Measurements from ENCODE around the gene TLL1.

The TLL1 gene

GRCh38 chr4:165894159-165894558 is 21.1 kb downstream of the TLL1 start:
- DNase-seq (ENCODE audit: low read depth), result no peak

DNA sequence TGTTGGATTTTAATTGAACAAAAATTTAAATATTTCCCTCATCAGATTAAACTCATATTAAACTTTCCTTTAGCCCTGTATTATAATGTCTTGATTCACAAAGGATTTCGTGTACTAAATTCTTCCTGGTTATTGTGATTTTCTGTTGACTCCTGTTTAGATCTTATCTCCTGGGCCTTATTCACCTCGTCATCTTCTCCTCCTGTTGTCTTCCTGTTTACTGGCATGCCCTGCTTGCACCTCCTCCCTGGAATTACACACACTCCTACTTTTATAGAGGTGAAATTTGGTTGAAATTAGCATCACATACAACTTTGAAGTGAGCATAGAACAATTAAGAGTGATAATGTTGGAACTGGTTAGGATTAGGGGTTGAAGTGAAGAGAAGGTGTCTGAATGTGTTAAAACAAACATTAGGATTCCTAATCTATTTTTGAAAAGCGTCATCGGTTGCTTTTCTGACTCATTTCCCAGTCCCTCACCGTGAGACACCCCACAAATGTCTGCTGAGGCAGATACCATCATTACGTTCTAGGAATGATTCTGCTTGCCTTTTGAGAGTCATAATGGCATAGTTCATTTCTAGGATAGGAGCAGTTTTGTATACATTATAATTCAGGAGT is 32.5 kb downstream of the TLL1 start:
- DNase-seq (ENCODE audit: low read depth), result no peak

- DNase-seq (ENCODE audit: low read depth), result no peak
Measured at GRCh38 chr4:165906272-165906671, 33.2 kb downstream of the TLL1 start.

GRCh38 chr4:165909947-165910346 is 36.9 kb downstream of the TLL1 start:
- DNase-seq (ENCODE audit: low read depth), result no peak

DNA sequence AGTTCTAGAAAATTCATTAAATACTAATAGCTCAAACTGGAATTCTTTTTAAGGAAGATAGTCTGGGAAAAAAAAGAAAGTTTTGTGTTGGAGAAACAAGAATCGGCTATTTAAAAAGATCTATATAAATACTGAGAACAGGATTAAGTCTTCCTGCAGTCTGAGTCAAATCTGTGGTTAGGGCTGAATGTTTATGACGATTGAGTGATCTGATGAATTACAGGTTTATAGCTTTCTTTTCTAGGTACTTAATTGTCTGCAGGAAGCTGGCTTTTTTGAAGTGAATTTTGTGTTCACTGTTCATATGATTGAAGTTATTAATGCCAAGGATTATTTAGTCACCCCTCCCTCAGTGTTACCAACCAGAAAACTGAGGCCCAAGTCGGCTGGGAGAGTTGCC is 42.2 kb downstream of the TLL1 start:
- DNase-seq (ENCODE audit: low read depth), result no peak

DNA sequence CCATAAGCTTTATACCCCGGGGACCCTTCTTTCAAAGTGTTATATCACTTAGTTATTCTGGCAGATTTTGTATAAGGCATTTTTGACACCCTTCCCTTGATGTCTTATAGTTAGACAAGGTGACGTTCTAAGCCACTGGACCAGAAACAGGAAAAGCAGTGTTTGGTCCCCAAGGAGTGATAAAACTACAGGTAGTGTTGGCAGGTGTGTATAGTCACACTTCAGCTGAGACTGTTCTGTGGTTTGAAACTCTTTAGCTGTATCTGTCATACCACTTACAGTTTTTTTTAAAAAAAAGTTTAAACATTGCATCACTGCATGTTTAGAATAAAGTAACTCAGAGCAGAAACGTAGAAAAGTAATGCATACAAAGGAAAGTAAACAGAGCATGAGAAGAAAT is 48.5 kb downstream of the TLL1 start:
- DNase-seq (ENCODE audit: low read depth), result no peak

- DNase-seq (ENCODE audit: low read depth), result no peak
Measured at GRCh38 chr4:165922747-165923146, 49.7 kb downstream of the TLL1 start.

- DNase-seq (ENCODE audit: low read depth), result no peak
Measured at GRCh38 chr4:165926307-165926706, 53.3 kb downstream of the TLL1 start.

GRCh38 chr4:165927366-165927765 is 54.3 kb downstream of the TLL1 start:
- no peak for DNase-seq (ENCODE audit: low read depth)

DNA sequence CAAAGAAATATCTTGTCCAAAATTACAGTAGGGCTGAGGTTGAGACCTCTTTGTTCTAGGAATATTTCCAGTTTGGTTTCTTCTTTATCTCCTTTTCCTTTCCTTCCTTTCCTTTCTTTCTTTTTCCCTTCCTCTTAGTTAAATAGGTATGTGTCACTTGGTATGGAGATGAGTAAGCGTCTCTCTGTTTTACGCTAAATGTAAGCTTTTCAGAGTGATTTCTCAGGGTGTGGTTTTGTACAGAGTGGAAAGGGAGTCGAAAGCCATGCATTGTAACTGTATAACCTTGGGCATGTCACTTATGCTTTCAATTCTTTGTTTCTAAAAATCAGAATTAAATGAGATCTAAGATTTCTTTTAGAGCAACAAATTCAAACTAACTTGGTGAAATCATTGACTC is 54.8 kb downstream of the TLL1 start:
- DNase-seq (ENCODE audit: low read depth), result no peak

GRCh38 chr4:165928601-165929000 is 55.6 kb downstream of the TLL1 start:
- DNase-seq (ENCODE audit: low read depth), result no peak

DNA sequence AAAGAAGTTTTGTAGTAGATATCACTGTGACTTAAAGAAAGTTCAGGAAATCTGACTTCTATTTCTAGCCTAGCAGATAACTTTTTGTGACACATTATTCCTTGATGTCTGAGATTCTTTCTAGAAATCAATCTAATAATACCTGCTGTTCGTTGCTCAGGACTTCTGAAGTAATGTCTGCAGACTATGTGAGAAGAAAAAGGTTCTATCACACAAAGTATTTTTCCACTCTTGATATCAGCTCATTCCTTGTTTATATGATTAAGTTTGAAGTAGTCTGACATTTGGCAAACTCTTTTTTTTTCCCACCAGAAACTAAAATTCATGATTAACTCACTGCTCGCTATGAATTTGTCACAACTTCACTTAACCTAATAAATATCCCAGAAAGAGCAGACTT is 56.6 kb downstream of the TLL1 start:
- DNase-seq (ENCODE audit: low read depth), result no peak

DNA sequence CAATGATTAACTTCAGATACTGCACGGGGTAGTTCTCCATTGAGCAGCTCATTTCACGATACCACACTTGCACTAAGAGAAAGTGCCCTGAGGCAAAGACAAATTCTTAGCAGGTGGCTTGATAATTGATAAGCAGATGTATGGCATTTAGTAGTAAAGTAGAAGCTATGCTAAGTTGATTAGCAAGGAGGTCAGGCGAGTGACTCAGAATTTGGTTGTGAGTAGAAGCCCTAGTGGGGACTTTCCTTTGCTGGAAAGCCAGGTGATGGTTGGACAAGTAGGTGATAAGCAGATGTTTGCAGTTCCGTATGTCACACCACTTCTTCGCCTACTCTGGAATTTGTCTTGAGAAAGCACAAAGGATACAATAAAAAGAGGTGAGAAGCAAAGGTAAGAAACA is 58.7 kb downstream of the TLL1 start:
- no peak for DNase-seq (ENCODE audit: low read depth)

DNA sequence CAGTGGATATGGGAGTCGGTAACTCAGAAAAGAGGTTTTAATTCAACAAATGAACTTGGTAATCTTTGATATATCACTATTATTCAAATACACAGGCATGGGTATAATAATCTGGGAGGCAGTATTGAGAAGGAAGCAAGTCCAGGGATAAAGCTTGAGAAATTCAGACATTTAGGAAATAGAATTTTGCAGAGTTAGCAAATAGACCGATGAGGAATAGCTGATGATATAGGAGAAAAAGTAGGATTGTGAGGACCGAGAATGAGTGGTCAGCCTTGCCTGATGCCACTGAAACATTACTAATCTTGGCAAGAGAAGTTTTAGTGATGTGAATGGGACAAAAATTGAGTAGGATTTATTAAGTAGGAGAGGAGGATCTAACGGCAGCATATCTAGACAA is 71.9 kb downstream of the TLL1 start:
- DNase-seq (ENCODE audit: low read depth), result no peak

DNA sequence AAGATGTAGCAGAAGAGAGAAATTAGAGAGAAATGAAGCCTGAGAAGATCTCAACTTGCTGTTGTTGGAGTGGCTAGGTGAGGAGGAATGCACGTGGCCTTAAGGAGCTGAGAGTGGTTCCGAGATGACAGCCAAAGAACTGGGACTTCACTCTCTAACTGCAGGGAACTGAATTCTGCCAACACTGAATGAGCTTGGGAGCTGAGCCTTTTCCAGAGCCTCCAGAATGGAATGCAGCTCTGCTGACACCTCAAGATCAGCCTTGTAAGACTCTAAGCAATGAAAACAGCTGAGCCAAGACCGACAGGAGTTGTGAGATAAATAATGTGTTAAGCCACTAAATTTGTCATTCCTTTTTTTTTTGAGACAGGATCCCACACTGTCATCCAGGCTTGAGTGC is 73.0 kb downstream of the TLL1 start:
- no peak for DNase-seq (ENCODE audit: low read depth)

DNA sequence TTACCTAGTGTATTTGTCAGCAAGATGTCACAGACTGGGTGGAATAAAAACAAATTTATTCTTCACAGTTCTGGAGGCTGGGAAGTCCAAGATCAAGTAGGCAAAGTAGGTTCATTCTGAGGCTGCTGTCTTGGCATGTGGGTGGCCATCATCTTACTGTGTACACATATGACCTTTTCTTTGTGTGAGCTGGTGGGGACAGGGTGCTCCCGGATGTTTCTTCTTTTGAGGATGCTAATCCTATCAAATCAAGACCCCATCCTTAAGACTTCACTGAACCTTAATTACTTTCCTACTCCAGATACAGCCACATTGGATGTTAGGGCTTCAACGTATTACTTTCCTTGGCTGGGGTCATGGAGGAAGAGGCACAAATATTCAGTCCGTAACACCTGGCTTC is 74.0 kb downstream of the TLL1 start:
- DNase-seq (ENCODE audit: low read depth), result no peak

GRCh38 chr4:165953181-165953580 is 80.1 kb downstream of the TLL1 start:
- no peak for DNase-seq (ENCODE audit: low read depth)

DNA sequence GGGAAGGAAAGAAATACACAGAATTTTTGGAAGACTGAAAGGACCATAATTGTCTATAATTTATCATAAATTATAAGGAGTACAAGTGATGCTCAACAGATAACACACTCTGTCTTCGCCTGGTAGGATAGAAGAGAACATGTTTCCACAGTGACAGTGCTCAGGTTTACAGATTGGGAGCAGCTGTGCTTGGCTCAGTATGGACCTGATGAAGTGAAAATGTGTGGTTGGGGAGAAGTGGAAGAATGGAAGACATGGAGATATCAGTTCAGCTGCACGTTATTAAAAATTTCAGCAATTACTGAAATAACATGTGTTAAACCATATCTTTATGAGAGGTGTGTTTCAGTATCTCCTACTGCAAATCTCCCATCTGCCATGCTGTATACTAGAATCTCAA is 90.6 kb downstream of the TLL1 start:
- DNase-seq (ENCODE audit: low read depth), result no peak

DNA sequence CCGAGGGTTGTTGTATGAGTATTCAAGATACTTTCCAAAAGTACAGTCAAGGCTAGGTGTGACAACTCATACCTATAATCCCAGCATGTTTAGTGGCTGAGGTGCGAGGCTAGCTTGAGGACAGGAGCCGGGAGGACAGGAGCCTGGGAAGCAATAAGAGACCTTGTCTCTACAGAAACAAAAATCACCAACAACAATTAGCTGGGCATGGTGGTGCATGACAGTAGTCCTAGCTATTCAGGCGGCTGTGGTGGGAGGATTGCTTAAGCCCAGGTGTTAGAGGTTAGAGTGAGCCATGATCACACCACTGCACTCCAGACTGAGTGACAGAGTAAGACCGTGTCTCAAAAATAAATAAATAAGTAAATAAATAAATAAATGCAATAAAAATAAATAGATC is 91.6 kb downstream of the TLL1 start:
- no peak for DNase-seq (ENCODE audit: low read depth)

DNA sequence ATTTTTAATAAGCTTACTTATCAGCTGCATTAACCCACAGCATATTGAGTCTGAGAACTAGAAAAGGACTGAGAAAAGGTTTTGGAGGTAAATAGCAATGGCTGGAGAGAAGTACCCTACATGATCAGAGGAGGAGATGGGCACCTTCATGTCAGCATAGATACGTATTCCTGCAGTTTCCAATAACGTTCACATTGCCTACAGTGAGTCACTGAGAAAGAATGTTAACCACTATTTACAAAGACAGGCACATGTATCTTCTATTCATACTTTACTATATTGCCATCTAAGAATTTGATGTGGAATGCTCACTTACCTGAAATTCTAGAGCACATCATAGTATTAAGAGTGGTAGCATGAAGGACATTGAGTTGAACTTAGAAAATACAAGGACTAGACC is 92.5 kb downstream of the TLL1 start:
- DNase-seq (ENCODE audit: low read depth), result no peak

DNA sequence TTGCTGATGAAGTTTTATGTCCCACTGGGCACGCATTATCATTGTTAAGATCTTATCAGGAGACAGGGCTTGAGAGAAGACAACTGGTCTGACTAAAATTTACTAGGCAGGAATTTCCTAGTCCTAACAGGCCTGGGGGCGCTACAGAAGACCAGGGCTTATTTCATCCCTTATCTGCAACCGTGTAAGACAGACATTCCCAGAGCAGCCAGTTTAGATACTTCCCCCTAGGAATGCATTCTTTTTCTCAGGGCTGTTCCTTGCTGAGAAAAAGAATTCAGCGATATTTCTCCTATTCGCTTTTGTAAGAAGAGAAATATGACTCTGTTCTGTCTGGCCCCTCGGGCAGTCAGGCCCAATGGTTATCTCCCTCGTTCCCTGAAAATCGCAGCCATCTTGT is 93.8 kb downstream of the TLL1 start:
- DNase-seq (ENCODE audit: low read depth), result no peak

GRCh38 chr4:165967486-165967885 is 94.4 kb downstream of the TLL1 start:
- no peak for DNase-seq (ENCODE audit: low read depth)

DNA sequence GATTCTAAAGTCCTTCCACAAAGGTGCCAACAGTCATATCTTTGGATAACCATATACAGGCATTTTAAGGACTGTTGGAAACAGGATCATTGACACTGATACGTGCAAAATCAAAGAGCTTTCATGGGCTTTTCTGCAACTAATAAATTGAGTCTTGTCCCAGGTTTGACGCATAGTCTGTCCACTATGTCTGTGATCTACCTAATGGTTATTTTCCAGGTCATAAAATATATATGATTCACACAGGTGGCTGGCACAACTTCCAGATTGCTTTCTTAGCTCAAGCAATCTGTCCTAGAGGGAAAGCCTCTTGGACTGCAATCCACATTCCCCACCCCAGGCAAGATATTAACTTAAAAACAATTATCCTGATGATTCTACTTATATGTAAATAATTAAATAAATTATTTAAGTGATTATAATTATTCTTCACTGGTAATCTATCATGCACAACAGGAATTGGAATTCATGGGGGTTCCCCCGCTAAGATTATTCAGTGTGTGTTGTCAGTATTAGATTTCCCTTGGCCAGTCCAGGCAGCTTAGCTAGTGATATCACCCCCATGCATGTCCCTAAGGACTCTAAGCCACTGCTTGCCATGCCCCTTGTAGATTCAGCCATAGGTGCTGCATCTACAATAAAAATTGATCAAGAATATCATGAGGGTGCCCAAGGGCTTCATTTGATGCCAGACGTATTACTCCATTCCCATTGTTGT is 97.8 kb downstream of the TLL1 start:
- DNase-seq (ENCODE audit: low read depth), result no peak

GRCh38 chr4:165971446-165971845 is 98.4 kb downstream of the TLL1 start:
- no peak for DNase-seq (ENCODE audit: low read depth)
